ENCODE results near the gene GPANK1. TPM values are rescaled to one million over a fixed set of nuclear protein-coding genes. Genes with fewer than 3 reads are reported as not detected.

GPANK1 gene
- total RNA-seq, 1 experiment from 2014 or later = 33.3 TPM

DNA sequence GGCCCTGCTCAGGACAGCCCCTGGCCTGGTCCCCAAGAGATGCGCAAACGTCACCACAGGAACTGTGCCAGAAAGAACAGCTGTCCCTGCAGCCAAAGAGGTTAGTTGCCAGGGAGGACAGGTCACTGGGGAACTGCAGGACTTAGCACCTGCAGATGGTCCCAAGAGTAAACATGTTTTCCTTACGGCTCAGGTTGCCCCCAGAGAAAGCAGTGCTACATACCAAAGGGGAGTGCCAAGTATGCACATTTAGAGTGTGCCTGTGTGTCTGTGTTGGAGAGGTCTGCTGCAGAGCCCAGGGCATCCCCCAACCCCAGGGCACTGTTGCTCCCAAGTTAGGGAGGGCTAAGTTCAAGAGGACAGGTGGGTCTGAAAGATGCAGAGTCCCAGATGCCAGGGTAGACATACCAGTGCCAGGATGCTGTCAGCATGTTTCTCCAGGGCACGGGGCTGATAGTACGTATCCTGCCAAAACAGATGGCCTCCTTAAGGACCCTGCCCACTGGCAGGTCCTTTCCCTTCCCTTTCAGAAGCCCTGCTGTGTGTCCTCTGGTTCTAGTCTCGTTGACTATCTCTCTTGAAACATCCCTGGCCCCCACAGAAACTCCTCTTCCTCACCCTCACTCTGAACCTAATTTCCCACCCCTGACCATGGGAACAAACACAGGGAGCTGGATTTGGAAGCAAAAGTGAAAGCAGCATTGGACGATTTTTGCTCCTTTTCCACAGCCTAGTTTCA is 37.0 kb upstream of the GPANK1 start:
- no peaks in the 10 kb centered on the region for H3K27me3 ChIP-seq (ENCODE audit: control insufficient read depth, insufficient read depth, low read length)

GRCh38 chr6:31700740-31701401 is 36.1 kb upstream of the GPANK1 start:
- DNase-seq = no peak
- Histone ChIP-seq H3K36me3 (replicated peaks; ENCODE audit: control insufficient read depth, insufficient read depth, low read length) (peaks cover 2% of the 10 kb centered on the region; the same call in 1 of the 2 replicates), H3K4me3 (ENCODE audit: insufficient read depth, low read depth, low read length) (no peak overlapping the region), H3K27me3 (ENCODE audit: control insufficient read depth, insufficient read depth, low read length) (no peaks in the 10 kb centered on the region)

More for the DNA sequence above, 37.0 kb upstream of the GPANK1 start:
- no peak for DNase-seq
- Histone ChIP-seq H3K4me3 (ENCODE audit: insufficient read depth, low read depth, low read length) (peak overlapping the region; percentile 87), H3K36me3 (replicated peaks; ENCODE audit: control insufficient read depth, insufficient read depth, low read length) (no peaks in the 10 kb centered on the region; the same call in 1 of the 2 replicates)

GRCh38 chr6:31697555-31697954 is 32.8 kb upstream of the GPANK1 start:
- H3K27me3 ChIP-seq (ENCODE audit: control insufficient read depth, insufficient read depth, low read length) = no peaks in the 10 kb centered on the region
- no peak for DNase-seq
- no peak overlapping the region for H3K4me3 ChIP-seq (ENCODE audit: insufficient read depth, low read depth, low read length)
- H3K36me3 ChIP-seq (replicated peaks; ENCODE audit: control insufficient read depth, insufficient read depth, low read length) = peaks cover 7% of the 10 kb centered on the region

DNA sequence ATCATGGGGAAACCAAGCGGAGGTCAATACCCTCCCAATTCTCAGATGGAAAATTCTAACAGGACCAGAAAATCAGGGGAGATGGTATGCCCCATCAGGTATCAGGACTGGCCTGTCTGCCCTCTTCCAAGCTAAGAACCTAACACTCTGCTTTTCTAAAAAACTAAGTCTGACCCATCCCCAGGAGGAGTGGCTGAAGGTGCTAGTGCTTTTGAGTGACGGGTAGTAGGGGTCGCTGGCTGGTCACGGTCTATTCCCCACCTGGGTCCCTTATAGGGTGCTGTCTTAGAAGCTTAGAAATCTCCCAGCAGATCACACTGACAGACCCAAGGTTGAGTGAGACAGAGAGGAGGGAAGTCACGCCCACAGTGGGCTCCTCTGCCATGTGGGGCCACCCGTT is 28.7 kb upstream of the GPANK1 start:
- Histone ChIP-seq H3K27me3 (ENCODE audit: control insufficient read depth, insufficient read depth, low read length) (no peaks in the 10 kb centered on the region), H3K4me3 (ENCODE audit: insufficient read depth, low read depth, low read length) (no peak overlapping the region), H3K36me3 (replicated peaks; ENCODE audit: control insufficient read depth, insufficient read depth, low read length) (peaks cover 17% of the 10 kb centered on the region)
- DNase-seq = no peak

DNA sequence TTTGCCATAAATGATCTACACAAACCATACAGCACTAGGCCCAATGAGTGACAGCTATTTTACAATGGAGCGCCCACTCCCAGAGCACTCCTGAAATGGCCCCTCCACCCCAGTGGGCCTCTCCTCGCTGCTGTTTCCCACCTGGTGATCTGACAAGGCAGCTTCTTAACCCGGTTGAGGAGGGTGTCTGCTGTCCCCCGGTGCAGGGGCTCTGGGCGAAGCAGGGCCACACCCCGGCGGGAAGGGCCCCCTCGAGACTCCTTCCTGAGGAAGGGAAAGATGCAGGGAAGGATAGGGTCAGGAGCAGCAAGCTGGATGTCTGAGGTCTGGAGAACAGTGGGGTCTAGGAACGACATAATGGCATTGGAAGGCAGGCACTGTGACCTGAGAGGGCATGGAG is 28.1 kb upstream of the GPANK1 start:
- Histone ChIP-seq H3K27me3 (ENCODE audit: control insufficient read depth, insufficient read depth, low read length) (no peaks in the 10 kb centered on the region), H3K4me3 (ENCODE audit: insufficient read depth, low read depth, low read length) (no peak overlapping the region), H3K36me3 (replicated peaks; ENCODE audit: control insufficient read depth, insufficient read depth, low read length) (peaks cover 17% of the 10 kb centered on the region)
- no peak for DNase-seq

DNA sequence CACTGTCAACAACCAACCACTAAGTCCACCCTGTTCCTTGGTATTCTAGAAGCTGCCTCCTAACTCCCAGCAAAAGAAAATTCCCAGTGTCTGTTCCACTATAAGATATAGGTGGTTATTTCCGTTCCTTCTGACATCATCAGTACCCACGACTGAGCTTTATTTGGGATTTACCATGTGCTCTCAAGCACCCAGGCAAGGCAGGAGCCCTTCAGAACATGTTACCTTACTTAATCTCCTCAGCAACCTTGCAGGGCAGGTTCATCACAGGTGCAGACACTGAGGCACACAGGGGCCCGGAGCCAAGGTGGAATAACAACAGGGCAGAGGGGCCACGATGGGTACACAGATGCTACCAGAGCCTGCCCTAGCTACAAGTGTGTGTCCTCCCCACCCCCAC is 27.6 kb upstream of the GPANK1 start:
- H3K36me3 ChIP-seq (replicated peaks; ENCODE audit: control insufficient read depth, insufficient read depth, low read length) = peaks cover 19% of the 10 kb centered on the region

GRCh38 chr6:31691564-31692108 is 26.8 kb upstream of the GPANK1 start:
- no peak overlapping the region for H3K4me3 ChIP-seq (ENCODE audit: insufficient read depth, low read depth, low read length)
- H3K27me3 ChIP-seq (ENCODE audit: control insufficient read depth, insufficient read depth, low read length) = no peaks in the 10 kb centered on the region
- peaks cover 19% of the 10 kb centered on the region for H3K36me3 ChIP-seq (replicated peaks; ENCODE audit: control insufficient read depth, insufficient read depth, low read length)
- no peak for DNase-seq

More for the DNA sequence above, 27.6 kb upstream of the GPANK1 start:
- H3K4me3 ChIP-seq (ENCODE audit: insufficient read depth, low read depth, low read length) = no peak overlapping the region
- no peak for DNase-seq
- no peaks in the 10 kb centered on the region for H3K27me3 ChIP-seq (ENCODE audit: control insufficient read depth, insufficient read depth, low read length)

DNA sequence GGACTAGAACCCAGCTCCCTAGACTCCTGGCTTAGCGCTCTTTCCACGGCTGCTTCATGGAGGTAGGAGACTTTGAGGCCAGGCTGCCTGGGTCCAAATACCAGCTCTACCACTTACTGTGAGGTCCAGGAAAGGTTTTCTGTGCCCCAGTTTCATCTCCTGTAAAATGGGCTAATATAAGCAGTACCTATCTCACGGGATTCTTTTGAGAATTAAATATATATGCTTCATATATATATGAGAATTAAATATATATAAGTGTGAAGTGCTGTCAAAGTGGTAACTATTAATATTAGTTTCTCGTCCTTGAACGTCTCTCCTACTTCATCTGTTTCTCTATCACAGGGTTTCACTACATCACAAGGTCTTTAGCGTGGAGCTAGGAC is 26.3 kb upstream of the GPANK1 start:
- no peak for DNase-seq
- peaks cover 18% of the 10 kb centered on the region for H3K36me3 ChIP-seq (replicated peaks; ENCODE audit: control insufficient read depth, insufficient read depth, low read length)

GRCh38 chr6:31690231-31691077 is 25.7 kb upstream of the GPANK1 start:
- no peaks in the 10 kb centered on the region for H3K27me3 ChIP-seq (ENCODE audit: control insufficient read depth, insufficient read depth, low read length)
- no peak overlapping the region for H3K4me3 ChIP-seq (ENCODE audit: insufficient read depth, low read depth, low read length)
- peaks cover 18% of the 10 kb centered on the region for H3K36me3 ChIP-seq (replicated peaks; ENCODE audit: control insufficient read depth, insufficient read depth, low read length)
- no peak for DNase-seq

More for the DNA sequence above, 26.3 kb upstream of the GPANK1 start:
- H3K4me3 ChIP-seq (ENCODE audit: insufficient read depth, low read depth, low read length) = no peak overlapping the region
- no peaks in the 10 kb centered on the region for H3K27me3 ChIP-seq (ENCODE audit: control insufficient read depth, insufficient read depth, low read length)

GRCh38 chr6:31689249-31690110 is 24.7 kb upstream of the GPANK1 start:
- peaks cover 15% of the 10 kb centered on the region for H3K36me3 ChIP-seq (replicated peaks; ENCODE audit: control insufficient read depth, insufficient read depth, low read length)
- no peaks in the 10 kb centered on the region for H3K27me3 ChIP-seq (ENCODE audit: control insufficient read depth, insufficient read depth, low read length)
- H3K4me3 ChIP-seq (ENCODE audit: insufficient read depth, low read depth, low read length) = no peak overlapping the region
- peak; percentile 81 for DNase-seq

- no peaks in the 10 kb centered on the region for H3K27me3 ChIP-seq (ENCODE audit: control insufficient read depth, insufficient read depth, low read length)
- peaks cover 13% of the 10 kb centered on the region for H3K36me3 ChIP-seq (replicated peaks; ENCODE audit: control insufficient read depth, insufficient read depth, low read length)
- peak; percentile 55 for DNase-seq
- no peak overlapping the region for H3K4me3 ChIP-seq (ENCODE audit: insufficient read depth, low read depth, low read length)
Observed at GRCh38 chr6:31687860-31688693, 23.3 kb upstream of the GPANK1 start.

DNA sequence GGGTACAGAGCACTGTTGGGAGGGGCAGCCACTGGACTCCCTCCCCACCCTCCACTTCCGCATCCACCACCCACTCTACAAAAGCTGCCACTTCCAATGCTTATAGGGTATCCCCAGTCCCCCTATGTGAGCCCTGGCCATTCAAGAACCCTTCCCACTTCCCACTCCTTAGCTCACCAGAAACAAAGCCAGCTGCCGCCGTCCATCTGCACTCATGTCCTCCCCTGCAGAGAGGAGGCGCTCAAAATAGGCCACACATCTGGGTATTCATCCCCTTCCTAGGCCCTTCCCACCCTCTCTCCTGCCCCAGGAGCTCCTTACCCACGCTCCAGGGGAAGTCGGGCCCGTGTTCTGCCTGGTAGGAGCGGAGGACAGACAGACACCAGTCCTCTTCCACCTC is 22.5 kb upstream of the GPANK1 start:
- peaks cover 2% of the 10 kb centered on the region; the same call in 1 of the 2 replicates for H3K27me3 ChIP-seq (ENCODE audit: control insufficient read depth, insufficient read depth, low read length)
- H3K4me3 ChIP-seq (ENCODE audit: insufficient read depth, low read depth, low read length) = no peak overlapping the region
- no peak for DNase-seq
- peaks cover 11% of the 10 kb centered on the region for H3K36me3 ChIP-seq (replicated peaks; ENCODE audit: control insufficient read depth, insufficient read depth, low read length)

DNA sequence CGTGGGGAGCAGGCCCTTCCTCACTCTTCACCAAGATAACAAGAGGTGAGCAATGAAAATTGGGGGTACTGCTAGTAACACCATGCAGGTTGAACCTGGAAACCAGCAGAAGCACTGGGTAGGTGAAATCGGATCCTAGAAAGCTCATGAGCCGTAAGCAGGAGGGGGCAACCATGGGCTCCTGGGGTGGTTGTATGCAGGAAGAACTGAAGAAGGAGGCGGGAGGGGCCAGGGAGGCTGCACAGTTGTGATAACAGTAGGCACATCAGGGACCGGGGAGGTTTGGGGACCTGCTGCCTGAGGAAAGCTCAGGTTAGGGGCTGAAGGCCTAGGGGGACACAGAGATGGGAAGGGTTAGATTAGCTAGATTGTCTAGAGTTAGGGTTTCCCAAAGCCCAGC is 21.7 kb upstream of the GPANK1 start:
- Histone ChIP-seq H3K4me3 (ENCODE audit: insufficient read depth, low read depth, low read length) (no peak overlapping the region), H3K27me3 (ENCODE audit: control insufficient read depth, insufficient read depth, low read length) (peaks cover 10% of the 10 kb centered on the region), H3K36me3 (replicated peaks; ENCODE audit: control insufficient read depth, insufficient read depth, low read length) (peaks cover 11% of the 10 kb centered on the region)
- DNase-seq = no peak

Measured in H7 (cell line).